H9 (cell line): ENCODE measurements around the gene DNAJC7. TPM values are rescaled to one million over a fixed set of nuclear protein-coding genes. Genes with fewer than 3 reads are reported as not detected.
A peak's percentile ranks its signal among the peaks of the same experiment; 100 is the strongest.

Experiments
- DNase-seq: peaks from one replicate; pipeline ENCODE4 v3.0.0-alpha.2; 2017
- H2AFZ ChIP-seq: one replicate; pipeline ENCODE4 v1.6.1; 2013; ENCODE audit warnings: mild to moderate bottlenecking, low read length, control low read depth, moderate library complexity
- H2AK5ac ChIP-seq: 2 replicates; pipeline ENCODE4 v1.6.1; 2013; ENCODE audit warnings: low read length, control low read depth, mixed read lengths; ENCODE audit not compliant: insufficient read length
- H2BK120ac ChIP-seq: one replicate; pipeline ENCODE4 v1.6.1; 2013; ENCODE audit warnings: low read depth, mild to moderate bottlenecking, low read length, control low read depth, inconsistent platforms; ENCODE audit not compliant: poor library complexity, severe bottlenecking
- H2BK12ac ChIP-seq: 2 replicates; pipeline ENCODE4 v1.6.1; 2013; ENCODE audit warnings: low read length, control low read depth, mixed read lengths, low read depth; ENCODE audit not compliant: insufficient read length
- H2BK15ac ChIP-seq: 2 replicates; pipeline ENCODE4 v1.6.1; 2013; ENCODE audit warnings: low read depth, low read length, control low read depth
- H2BK20ac ChIP-seq: one replicate; pipeline ENCODE4 v1.6.1; 2013; ENCODE audit warnings: low read depth, mild to moderate bottlenecking, low read length, control low read depth, inconsistent platforms; ENCODE audit not compliant: poor library complexity, severe bottlenecking
- H2BK5ac ChIP-seq: 2 replicates; pipeline ENCODE4 v1.6.1; 2013; ENCODE audit warnings: low read length, control low read depth, mixed read lengths; ENCODE audit not compliant: insufficient read length
- H3K14ac ChIP-seq: 2 replicates; pipeline ENCODE4 v1.6.1; 2013; ENCODE audit warnings: low read length, control low read depth; ENCODE audit not compliant: insufficient read depth
- H3K18ac ChIP-seq: 2 replicates; pipeline ENCODE4 v1.6.1; 2013; ENCODE audit warnings: low read depth, mild to moderate bottlenecking, mixed read lengths, low read length, control low read depth; ENCODE audit not compliant: insufficient read length
- H3K23ac ChIP-seq: 2 replicates; pipeline ENCODE4 v1.6.1; 2013; ENCODE audit warnings: low read length, control low read depth, mixed read lengths, low read depth; ENCODE audit not compliant: insufficient read length
- H3K23me2 ChIP-seq: 2 replicates; pipeline ENCODE4 v1.6.1; 2013; ENCODE audit warnings: low read depth, mild to moderate bottlenecking, mixed read lengths, low read length, control low read depth; ENCODE audit not compliant: insufficient read length, poor library complexity, severe bottlenecking
- H3K27ac ChIP-seq: 2 replicates; pipeline ENCODE4 v1.5.1; 2013; ENCODE audit warnings: low read length, control low read depth, mixed read lengths, low read depth; ENCODE audit not compliant: insufficient read length
- H3K27me3 ChIP-seq: 2 replicates; pipeline ENCODE4 v1.6.1; 2013; ENCODE audit warnings: low read length, control low read depth, inconsistent platforms; ENCODE audit not compliant: insufficient read depth
- H3K4ac ChIP-seq: 2 replicates; pipeline ENCODE4 v1.6.1; 2013; ENCODE audit warnings: low read depth, mild to moderate bottlenecking, control low read depth, inconsistent platforms, low read length, moderate library complexity
- H3K4me1 ChIP-seq: 2 replicates; pipeline ENCODE4 v1.6.1; 2013; ENCODE audit warnings: low read length, control low read depth, inconsistent platforms; ENCODE audit not compliant: insufficient read depth
- H3K4me2 ChIP-seq: 2 replicates; pipeline ENCODE4 v1.6.1; 2013; ENCODE audit warnings: low read length, control low read depth, mixed read lengths; ENCODE audit not compliant: insufficient read length, insufficient read depth
- H3K56ac ChIP-seq: 2 replicates; pipeline ENCODE4 v1.6.1; 2013; ENCODE audit warnings: low read depth, mild to moderate bottlenecking, mixed read lengths, low read length, control low read depth; ENCODE audit not compliant: insufficient read length
- H3K79me1 ChIP-seq: 2 replicates; pipeline ENCODE4 v1.6.1; 2013; ENCODE audit warnings: low read depth, mild to moderate bottlenecking, moderate library complexity, low read length, control low read depth, inconsistent platforms; ENCODE audit not compliant: insufficient read depth, poor library complexity, severe bottlenecking
- H3K79me2 ChIP-seq: 2 replicates; pipeline ENCODE4 v1.6.1; 2013; ENCODE audit warnings: low read length, control low read depth, inconsistent platforms; ENCODE audit not compliant: insufficient read depth
- H3K9ac ChIP-seq: 2 replicates; pipeline ENCODE4 v1.6.1; 2013; ENCODE audit warnings: low read length, control low read depth, mixed read lengths; ENCODE audit not compliant: insufficient read length; ENCODE audit errors: extremely low read depth
- H3K9me3 ChIP-seq: one replicate; pipeline ENCODE4 v1.6.1; 2013; ENCODE audit warnings: low read depth, low read length, inconsistent platforms; ENCODE audit not compliant: control insufficient read depth
- H3T11ph ChIP-seq: one replicate; pipeline ENCODE4 v1.6.1; 2013; ENCODE audit warnings: mild to moderate bottlenecking, low read length, control low read depth, inconsistent platforms
- H4K20me1 ChIP-seq: one replicate; pipeline ENCODE4 v1.6.1; 2013; ENCODE audit not compliant: control insufficient read depth, insufficient read length, insufficient read depth
- H4K5ac ChIP-seq: 2 replicates; pipeline ENCODE4 v1.6.1; 2013; ENCODE audit warnings: low read depth, mild to moderate bottlenecking, mixed read lengths, low read length, control low read depth; ENCODE audit not compliant: insufficient read length
- H4K8ac ChIP-seq: replicated peaks from 2 replicates; pipeline ENCODE4 v1.6.1; 2013; ENCODE audit warnings: low read length, control low read depth, mixed read lengths, low read depth; ENCODE audit not compliant: insufficient read length
- H4K91ac ChIP-seq: 2 replicates; pipeline ENCODE4 v1.6.1; 2013; ENCODE audit warnings: low read depth, mild to moderate bottlenecking, moderate library complexity, mixed read lengths, low read length, control low read depth; ENCODE audit not compliant: insufficient read length
- H3K27ac Mint-ChIP-seq, 3 experiments: 2 replicates in 2 of 3; 3 replicates in 1 of 3; pipeline ENCODE4 v1.8.0; 2020 to 2021; ENCODE audit warnings: mixed read lengths in 3 of 3, mild to moderate bottlenecking in 1 of 3, moderate library complexity in 1 of 3
- H3K27me3 Mint-ChIP-seq: 2 replicates; pipeline ENCODE4 v1.8.0; 2021; ENCODE audit warnings: low read depth, mild to moderate bottlenecking, moderate library complexity, mixed read lengths
- H3K36me3 Mint-ChIP-seq, 3 experiments: 2 replicates in 2 of 3; 3 replicates in 1 of 3; pipeline ENCODE4 v1.8.0; 2020 to 2021; ENCODE audit warnings: low read depth in 3 of 3, mixed read lengths in 3 of 3; ENCODE audit not compliant: insufficient read depth in 1 of 3
- H3K4me1 Mint-ChIP-seq, 2 experiments: 2 replicates each; pipeline ENCODE4 v1.8.0; 2020; ENCODE audit warnings: mixed read lengths in 2 of 2
- H3K4me3 Mint-ChIP-seq, 2 experiments: 2 replicates in 1 of 2; 3 replicates in 1 of 2; pipeline ENCODE4 v1.8.0; 2020 to 2021; ENCODE audit warnings: mild to moderate bottlenecking in 2 of 2, mixed read lengths in 2 of 2, moderate library complexity in 1 of 2
- H3K9me3 Mint-ChIP-seq, 2 experiments: 2 replicates in 1 of 2; 3 replicates in 1 of 2; pipeline ENCODE4 v1.8.0; 2020; ENCODE audit warnings: mild to moderate bottlenecking in 2 of 2, mixed read lengths in 2 of 2, moderate library complexity in 1 of 2
- whole genome bisulfite sequencing: extraction: QIAGEN DNeasy Blood & Tissue Kit; methylation state at CpG from one replicate; pipeline ENCODE4 v1.1.7; 2013; ENCODE audit warnings: missing lambda C conversion rate, low lambda C conversion rate, mixed read lengths; ENCODE audit not compliant: insufficient read length; ENCODE audit errors: extremely low coverage; 5-methylcytosine and 5-hydroxymethylcytosine counted together
- total RNA-seq: library from RNA; stranded (reverse); gene quantifications from 2 replicates; pipeline ENCODE4 v1.2.1, GENCODE V29; 2021
- TF ChIP-seq, protein P1 (sequence below): fragments of 200-600 bp; sonication (generic); conservative IDR thresholded peaks from 3 replicates; pipeline ENCODE4 v1.8.0; 2021; ENCODE audit warnings: antibody characterized with exemption, mild to moderate bottlenecking

Gene DNAJC7
- total RNA-seq, 1 experiment from 2014 or later, result 141 TPM

DNA sequence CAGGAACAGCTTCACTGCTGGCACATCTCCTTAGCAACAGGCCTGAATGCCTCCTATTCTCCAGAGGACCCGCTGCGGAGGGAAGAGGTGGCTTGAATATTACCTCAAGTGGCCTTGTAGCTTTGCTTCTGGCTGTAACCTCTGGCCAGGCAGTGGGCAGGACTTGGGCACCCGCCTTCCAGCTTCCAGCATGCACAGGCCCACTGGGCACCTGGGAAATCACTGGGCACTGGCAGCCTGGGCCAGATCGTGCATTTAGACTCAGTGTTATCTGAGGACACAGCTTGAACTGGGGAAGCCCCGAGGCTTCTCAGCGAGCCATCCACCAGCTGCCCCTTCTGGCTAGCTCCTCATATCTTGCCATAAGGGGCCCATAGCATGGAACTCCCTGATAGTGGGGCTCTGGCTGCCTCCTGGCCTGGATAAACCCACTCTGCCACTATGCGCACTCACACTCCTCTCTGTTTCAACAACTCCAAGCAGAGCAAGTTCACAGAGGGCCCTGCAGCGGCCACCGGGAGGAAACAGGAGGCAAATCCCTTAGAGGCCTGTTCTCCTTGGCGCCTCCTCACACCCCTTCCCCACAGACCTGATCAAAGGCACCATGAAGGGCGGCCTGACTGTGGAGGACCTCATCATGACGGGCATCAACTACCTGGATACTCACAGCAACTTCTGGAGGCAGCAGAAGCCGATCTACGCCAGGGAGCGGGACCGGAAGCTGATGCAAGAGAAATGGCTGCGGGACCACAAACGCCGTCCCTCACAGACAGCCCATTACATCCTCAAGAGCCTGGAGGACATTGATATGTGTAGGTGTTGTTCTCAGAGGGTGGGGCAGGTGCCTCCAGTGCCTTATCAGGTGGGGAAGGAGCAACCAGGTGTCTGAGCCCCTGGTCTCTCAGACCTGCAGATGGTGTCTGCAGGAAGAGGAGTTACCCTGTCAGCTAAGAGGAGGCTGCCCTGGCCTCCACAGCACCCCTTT is 79.0 kb downstream of the DNAJC7 start:
- H3K14ac ChIP-seq, result no peak overlapping the region
- no peak overlapping the region for H3K4me3 Mint-ChIP-seq
- WGBS, result no CpG with 5 or more reads among the region's 19 CpGs
- H3K27ac Mint-ChIP-seq, result peak overlapping the region in 2 of 3 experiments; percentile 49 to 74; a peak in 3 of 7 replicates
- no peak overlapping the region for H3K56ac ChIP-seq
- peaks cover 3 to 8% of the 10 kb centered on the region in 2 experiments; a peak in 3 of 4 replicates for H3K4me1 Mint-ChIP-seq
- H3K27me3 Mint-ChIP-seq, result no peaks in the 10 kb centered on the region
- H3T11ph ChIP-seq, result no peak overlapping the region
- no peak overlapping the region for H2BK5ac ChIP-seq
- no peak overlapping the region for H3K4me2 ChIP-seq
- H2AFZ ChIP-seq, result no peak overlapping the region
- H3K23me2 ChIP-seq, result no peaks in the 10 kb centered on the region
- no peaks in the 10 kb centered on the region for H3K27me3 ChIP-seq
- H2BK20ac ChIP-seq, result no peak overlapping the region
- no peak overlapping the region for H2BK12ac ChIP-seq
- no peaks in the 10 kb centered on the region for H3K9me3 ChIP-seq
- H4K8ac ChIP-seq, result no peak overlapping the region
- H2BK120ac ChIP-seq, result no peak overlapping the region
- H4K91ac ChIP-seq, result no peak overlapping the region
- TF ChIP-seq, protein P1, sequence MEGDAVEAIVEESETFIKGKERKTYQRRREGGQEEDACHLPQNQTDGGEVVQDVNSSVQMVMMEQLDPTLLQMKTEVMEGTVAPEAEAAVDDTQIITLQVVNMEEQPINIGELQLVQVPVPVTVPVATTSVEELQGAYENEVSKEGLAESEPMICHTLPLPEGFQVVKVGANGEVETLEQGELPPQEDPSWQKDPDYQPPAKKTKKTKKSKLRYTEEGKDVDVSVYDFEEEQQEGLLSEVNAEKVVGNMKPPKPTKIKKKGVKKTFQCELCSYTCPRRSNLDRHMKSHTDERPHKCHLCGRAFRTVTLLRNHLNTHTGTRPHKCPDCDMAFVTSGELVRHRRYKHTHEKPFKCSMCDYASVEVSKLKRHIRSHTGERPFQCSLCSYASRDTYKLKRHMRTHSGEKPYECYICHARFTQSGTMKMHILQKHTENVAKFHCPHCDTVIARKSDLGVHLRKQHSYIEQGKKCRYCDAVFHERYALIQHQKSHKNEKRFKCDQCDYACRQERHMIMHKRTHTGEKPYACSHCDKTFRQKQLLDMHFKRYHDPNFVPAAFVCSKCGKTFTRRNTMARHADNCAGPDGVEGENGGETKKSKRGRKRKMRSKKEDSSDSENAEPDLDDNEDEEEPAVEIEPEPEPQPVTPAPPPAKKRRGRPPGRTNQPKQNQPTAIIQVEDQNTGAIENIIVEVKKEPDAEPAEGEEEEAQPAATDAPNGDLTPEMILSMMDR, result no peak
- H3K4ac ChIP-seq, result no peak overlapping the region
- no peak overlapping the region for H2BK15ac ChIP-seq
- no peak overlapping the region for H4K5ac ChIP-seq
- no peak for DNase-seq
- no peak overlapping the region for H3K27ac ChIP-seq
- no peaks in the 10 kb centered on the region; a peak in 1 of 5 replicates for H3K9me3 Mint-ChIP-seq
- no peak overlapping the region for H3K23ac ChIP-seq
- H2AK5ac ChIP-seq, result no peak overlapping the region
- H3K18ac ChIP-seq, result no peak overlapping the region
- H4K20me1 ChIP-seq, result no peaks in the 10 kb centered on the region
- H3K4me1 ChIP-seq, result no peaks in the 10 kb centered on the region
- no peaks in the 10 kb centered on the region for H3K79me1 ChIP-seq
- no peak overlapping the region for H3K9ac ChIP-seq
- H3K79me2 ChIP-seq, result no peaks in the 10 kb centered on the region
- peaks cover 0 to 3% (median 0%) of the 10 kb centered on the region in 3 experiments; a peak in 1 of 7 replicates for H3K36me3 Mint-ChIP-seq
